Ammon's horn (tissue), 1 donor: ENCODE results near the gene GRAP2.
A peak's percentile ranks its signal among the peaks of the same experiment; 100 is the strongest.

Experiments used
- DNase-seq: peaks from one replicate; pipeline ENCODE4 v3.0.0-alpha.2; 2016; ENCODE audit warnings: low spot score

GRAP2 gene

GRCh38 chr22:39925909-39926679, 25.2 kb downstream of the GRAP2 start:
- DNase-seq, result no peak

GRCh38 chr22:39926753-39927152, 25.9 kb downstream of the GRAP2 start:
- DNase-seq, result peak; percentile 28

- DNase-seq, result no peak
Measured at GRCh38 chr22:39927544-39927943, 26.7 kb downstream of the GRAP2 start.

GRCh38 chr22:39928536-39929520, 27.9 kb downstream of the GRAP2 start:
- no peak for DNase-seq

GRCh38 chr22:39931251-39931650, 30.4 kb downstream of the GRAP2 start:
- DNase-seq, result no peak

- no peak for DNase-seq
Measured at GRCh38 chr22:39932166-39932565, 31.3 kb downstream of the GRAP2 start.

GRCh38 chr22:39932918-39933649, 32.2 kb downstream of the GRAP2 start:
- DNase-seq, result no peak

GRCh38 chr22:39933741-39934140, 32.9 kb downstream of the GRAP2 start:
- DNase-seq, result no peak

- peak; percentile 43 for DNase-seq
Measured at GRCh38 chr22:39935116-39935515, 34.2 kb downstream of the GRAP2 start.

GRCh38 chr22:39935612-39936011, 34.7 kb downstream of the GRAP2 start:
- no peak for DNase-seq

- no peak for DNase-seq
Measured at GRCh38 chr22:39936523-39937145, 35.8 kb downstream of the GRAP2 start.

GRCh38 chr22:39937906-39938305, 37.0 kb downstream of the GRAP2 start:
- no peak for DNase-seq

GRCh38 chr22:39938509-39939111, 37.7 kb downstream of the GRAP2 start:
- no peak for DNase-seq

GRCh38 chr22:39939830-39940229, 38.9 kb downstream of the GRAP2 start:
- no peak for DNase-seq

- peak; percentile 28 for DNase-seq
Measured at GRCh38 chr22:39940757-39941305, 39.9 kb downstream of the GRAP2 start.

GRCh38 chr22:39941601-39942000, 40.7 kb downstream of the GRAP2 start:
- DNase-seq, result no peak

- DNase-seq, result no peak
Measured at GRCh38 chr22:39942439-39943230, 41.8 kb downstream of the GRAP2 start.

GRCh38 chr22:39943337-39943736, 42.5 kb downstream of the GRAP2 start:
- DNase-seq, result no peak

GRCh38 chr22:39943953-39944872, 43.3 kb downstream of the GRAP2 start:
- peak; percentile 44 for DNase-seq
